Neural progenitor cell (in vitro differentiated cells): ENCODE data around the gene TOMM40. TPM values are rescaled to one million over a fixed set of nuclear protein-coding genes. Genes with fewer than 3 reads are reported as not detected.
"Not testable (repeated sequence)": the region's sequence is repeated elsewhere in the genome, so short reads cannot be mapped to it uniquely, and the experiment has no call there.

Experiments
- DNase-seq: peaks from one replicate; pipeline ENCODE4 v3.0.0-alpha.2; 2016; ENCODE audit warnings: low spot score
- H2AFZ ChIP-seq: fragments of 200-600 bp; sonication (generic); replicated peaks from 2 replicates; pipeline ENCODE4 v1.6.1; 2016; ENCODE audit warnings: antibody characterized with exemption
- H3F3A ChIP-seq: fragments of 200-600 bp; sonication (generic); 2 replicates; pipeline ENCODE4 v1.6.1; 2016; ENCODE audit warnings: antibody characterized with exemption, low read depth
- H3K27ac ChIP-seq: fragments of 200-600 bp; sonication (generic); 2 replicates; pipeline ENCODE4 v1.5.1; 2016; ENCODE audit warnings: mild to moderate bottlenecking
- H3K27me3 ChIP-seq: fragments of 200-600 bp; sonication (generic); 2 replicates; pipeline ENCODE4 v1.6.1; 2016; ENCODE audit warnings: mild to moderate bottlenecking, moderate library complexity
- H3K36me3 ChIP-seq: fragments of 200-600 bp; sonication (generic); 2 replicates; pipeline ENCODE4 v1.5.1; 2016
- H3K4me1 ChIP-seq: fragments of 200-600 bp; sonication (generic); 2 replicates; pipeline ENCODE4 v1.6.1; 2016; ENCODE audit warnings: mixed run types
- H3K4me2 ChIP-seq: fragments of 200-600 bp; sonication (generic); 2 replicates; pipeline ENCODE4 v1.6.1; 2016
- H3K4me3 ChIP-seq: fragments of 200-600 bp; sonication (generic); 2 replicates; pipeline ENCODE4 v1.5.1; 2016
- H3K79me2 ChIP-seq: fragments of 200-600 bp; sonication (generic); 2 replicates; pipeline ENCODE4 v1.6.1; 2016; ENCODE audit warnings: low read depth
- H3K9ac ChIP-seq: fragments of 200-600 bp; sonication (generic); 2 replicates; pipeline ENCODE4 v1.6.1; 2016
- H3K9me3 ChIP-seq: fragments of 200-600 bp; sonication (generic); 2 replicates; pipeline ENCODE4 v1.5.1; 2016; ENCODE audit warnings: low read depth
- H4K20me1 ChIP-seq: fragments of 200-600 bp; sonication (generic); 2 replicates; pipeline ENCODE4 v1.6.1; 2016; ENCODE audit warnings: low read depth
- H3K27ac Mint-ChIP-seq: 3 replicates; pipeline ENCODE4 v1.8.0; 2021; ENCODE audit warnings: mixed read lengths
- H3K27me3 Mint-ChIP-seq: 2 replicates; pipeline ENCODE4 v1.8.0; 2022; ENCODE audit warnings: low read depth, mild to moderate bottlenecking, inconsistent platforms, moderate library complexity, mixed read lengths; ENCODE audit not compliant: insufficient read depth
- H3K36me3 Mint-ChIP-seq: 3 replicates; pipeline ENCODE4 v1.8.0; 2021; ENCODE audit warnings: mixed read lengths
- H3K4me1 Mint-ChIP-seq: 3 replicates; pipeline ENCODE4 v1.8.0; 2021; ENCODE audit warnings: mixed read lengths
- H3K4me3 Mint-ChIP-seq: 3 replicates; pipeline ENCODE4 v1.8.0; 2021; ENCODE audit warnings: mild to moderate bottlenecking, moderate library complexity, mixed read lengths
- H3K9me3 Mint-ChIP-seq: 3 replicates; pipeline ENCODE4 v1.8.0; 2020; ENCODE audit warnings: mixed read lengths
- EZH2 ChIP-seq: fragments of 200-600 bp; sonication (generic); IDR thresholded peaks from 2 replicates; pipeline ENCODE4 v1.6.1; 2017; ENCODE audit warnings: antibody characterized with exemption, mild to moderate bottlenecking, moderate library complexity
- EZH2phosphoT487 ChIP-seq: fragments of 200-600 bp; sonication (generic); IDR thresholded peaks from 2 replicates; pipeline ENCODE4 v1.6.1; 2017; ENCODE audit warnings: antibody characterized with exemption
- total RNA-seq: library from RNA; depleted of rRNA; stranded (reverse); fragments of >200 nt; gene quantifications from 2 replicates; pipeline ENCODE4 v1.2.3, GENCODE V29; 2015; ENCODE audit warnings: low replicate concordance
- TF ChIP-seq, protein P1 (sequence below): fragments of 200-600 bp; sonication (generic); IDR thresholded peaks from 2 replicates; pipeline ENCODE4 v1.5.1; 2017; ENCODE audit warnings: antibody characterized with exemption, mild to moderate bottlenecking

Gene TOMM40
- total RNA-seq, 1 donor from 2014 or later = 30.1 TPM

DNA sequence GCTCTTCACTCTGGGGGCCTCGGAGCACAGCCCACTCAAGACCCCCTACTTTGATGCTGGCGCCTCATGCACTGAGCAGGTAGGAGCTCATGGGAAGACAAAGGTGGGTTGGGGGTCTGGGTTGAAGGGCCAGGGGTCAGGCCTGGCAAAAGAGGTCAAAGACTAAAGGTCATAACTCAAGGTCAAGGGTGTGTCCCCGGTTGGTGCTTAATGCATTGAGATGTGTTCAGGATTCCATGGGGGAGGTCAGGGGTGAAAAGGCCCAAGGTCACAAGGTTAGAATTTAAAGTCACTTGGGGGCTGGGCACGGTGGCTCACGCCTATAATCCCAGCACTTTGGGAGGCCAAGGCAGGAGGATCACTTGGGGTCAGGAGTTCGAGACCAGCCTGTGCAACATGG, 4.9 kb upstream of the TOMM40 start:
- H4K20me1 ChIP-seq = peaks cover under 1% of the 10 kb centered on the region
- H3K9ac ChIP-seq = no peak overlapping the region
- H3K4me3 ChIP-seq = no peak overlapping the region
- H3K27me3 Mint-ChIP-seq = peaks cover 4% of the 10 kb centered on the region
- H3K27ac ChIP-seq = no peak overlapping the region
- H3K4me1 ChIP-seq = no peaks in the 10 kb centered on the region
- no peaks in the 10 kb centered on the region for H3K9me3 Mint-ChIP-seq
- no peaks in the 10 kb centered on the region for H3K36me3 ChIP-seq
- H3K79me2 ChIP-seq = no peaks in the 10 kb centered on the region
- H3K4me3 Mint-ChIP-seq = peak overlapping the region; percentile 8
- peaks cover 16% of the 10 kb centered on the region for H3K36me3 Mint-ChIP-seq
- no peak overlapping the region for H3K4me2 ChIP-seq
- no peak for DNase-seq
- no peaks in the 10 kb centered on the region for H3K9me3 ChIP-seq
- TF ChIP-seq EZH2 (no peak), EZH2phosphoT487 (no peak)
- TF ChIP-seq, protein P1, sequence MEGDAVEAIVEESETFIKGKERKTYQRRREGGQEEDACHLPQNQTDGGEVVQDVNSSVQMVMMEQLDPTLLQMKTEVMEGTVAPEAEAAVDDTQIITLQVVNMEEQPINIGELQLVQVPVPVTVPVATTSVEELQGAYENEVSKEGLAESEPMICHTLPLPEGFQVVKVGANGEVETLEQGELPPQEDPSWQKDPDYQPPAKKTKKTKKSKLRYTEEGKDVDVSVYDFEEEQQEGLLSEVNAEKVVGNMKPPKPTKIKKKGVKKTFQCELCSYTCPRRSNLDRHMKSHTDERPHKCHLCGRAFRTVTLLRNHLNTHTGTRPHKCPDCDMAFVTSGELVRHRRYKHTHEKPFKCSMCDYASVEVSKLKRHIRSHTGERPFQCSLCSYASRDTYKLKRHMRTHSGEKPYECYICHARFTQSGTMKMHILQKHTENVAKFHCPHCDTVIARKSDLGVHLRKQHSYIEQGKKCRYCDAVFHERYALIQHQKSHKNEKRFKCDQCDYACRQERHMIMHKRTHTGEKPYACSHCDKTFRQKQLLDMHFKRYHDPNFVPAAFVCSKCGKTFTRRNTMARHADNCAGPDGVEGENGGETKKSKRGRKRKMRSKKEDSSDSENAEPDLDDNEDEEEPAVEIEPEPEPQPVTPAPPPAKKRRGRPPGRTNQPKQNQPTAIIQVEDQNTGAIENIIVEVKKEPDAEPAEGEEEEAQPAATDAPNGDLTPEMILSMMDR = no peak
- no peaks in the 10 kb centered on the region for H3K27me3 ChIP-seq
- H2AFZ ChIP-seq = no peak overlapping the region
- H3K27ac Mint-ChIP-seq = no peak overlapping the region
- peaks cover 8% of the 10 kb centered on the region for H3K4me1 Mint-ChIP-seq
- peaks cover 15% of the 10 kb centered on the region for H3F3A ChIP-seq

DNA sequence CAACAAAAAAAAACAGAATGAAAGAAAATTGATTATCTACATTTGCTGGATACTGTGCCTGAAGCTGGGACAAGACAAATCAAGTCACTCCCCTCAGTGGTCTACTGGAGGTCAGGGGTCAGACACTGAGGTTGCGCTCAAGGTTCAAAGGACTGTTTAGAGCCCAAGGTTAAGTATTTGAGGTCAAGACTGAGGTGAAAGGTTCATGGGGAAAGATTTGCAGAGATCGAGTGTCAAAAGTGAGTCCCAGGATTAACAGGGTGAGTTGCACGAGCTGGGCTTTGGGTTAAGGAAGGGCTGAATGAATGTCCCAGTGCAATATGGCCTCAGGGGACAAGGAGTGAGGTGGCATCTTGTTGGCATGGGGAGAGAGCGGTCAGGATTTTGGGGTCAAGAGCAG, 3.4 kb upstream of the TOMM40 start:
- Mint-ChIP-seq H3K4me3 (no peak overlapping the region), H3K36me3 (peaks cover 20% of the 10 kb centered on the region)
- no peaks in the 10 kb centered on the region for H3K9me3 ChIP-seq

DNA sequence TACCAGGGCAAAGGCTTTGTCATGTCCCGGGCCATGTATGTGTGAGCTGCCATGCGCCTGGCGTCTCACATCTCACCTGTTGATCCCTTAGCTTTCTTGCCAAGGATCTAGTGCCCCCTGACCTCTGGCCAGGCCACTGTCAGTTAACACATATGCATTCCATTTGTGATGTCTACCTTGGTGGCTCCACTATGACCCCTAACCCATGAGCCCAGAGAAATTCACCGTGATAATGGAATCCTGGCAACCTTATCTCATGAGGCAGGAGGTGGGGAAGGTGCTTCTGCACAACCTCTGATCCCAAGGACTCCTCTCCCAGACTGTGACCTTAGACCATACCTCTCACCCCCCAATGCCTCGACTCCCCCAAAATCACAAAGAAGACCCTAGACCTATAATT, 2.7 kb upstream of the TOMM40 start:
- peaks cover 15% of the 10 kb centered on the region for H4K20me1 ChIP-seq
- H3K27ac Mint-ChIP-seq, H3K4me3 Mint-ChIP-seq, H3K4me1 ChIP-seq, H3K27me3 Mint-ChIP-seq, H3K27ac ChIP-seq, H3K4me3 ChIP-seq, H3K36me3 ChIP-seq, H3K4me2 ChIP-seq, DNase-seq, H3K9me3 Mint-ChIP-seq, H3K9me3 ChIP-seq, H2AFZ ChIP-seq, H3K9ac ChIP-seq, H3K27me3 ChIP-seq: not testable (repeated sequence)
- Mint-ChIP-seq H3K4me1 (peaks cover 24% of the 10 kb centered on the region), H3K36me3 (peaks cover 24% of the 10 kb centered on the region)
- peaks cover 22% of the 10 kb centered on the region for H3K79me2 ChIP-seq
- H3F3A ChIP-seq = peaks cover 24% of the 10 kb centered on the region

More for the DNA sequence above, 3.4 kb upstream of the TOMM40 start:
- Histone ChIP-seq H4K20me1 (peaks cover 13% of the 10 kb centered on the region), H3K36me3 (no peaks in the 10 kb centered on the region), H3F3A (peaks cover 24% of the 10 kb centered on the region), H3K4me2 (no peak overlapping the region), H3K27me3 (no peaks in the 10 kb centered on the region), H3K27ac (no peak overlapping the region), H3K79me2 (peaks cover 15% of the 10 kb centered on the region), H3K4me3 (no peak overlapping the region), H3K9ac (no peak overlapping the region), H2AFZ (no peak overlapping the region), H3K4me1 (peaks cover 8% of the 10 kb centered on the region)
- Mint-ChIP-seq H3K9me3 (no peaks in the 10 kb centered on the region), H3K4me1 (peaks cover 19% of the 10 kb centered on the region), H3K27ac (no peak overlapping the region), H3K27me3 (peaks cover 4% of the 10 kb centered on the region)
- TF ChIP-seq EZH2phosphoT487 (no peak), EZH2 (no peak)
- TF ChIP-seq, protein P1 = no peak
- DNase-seq = no peak

DNA sequence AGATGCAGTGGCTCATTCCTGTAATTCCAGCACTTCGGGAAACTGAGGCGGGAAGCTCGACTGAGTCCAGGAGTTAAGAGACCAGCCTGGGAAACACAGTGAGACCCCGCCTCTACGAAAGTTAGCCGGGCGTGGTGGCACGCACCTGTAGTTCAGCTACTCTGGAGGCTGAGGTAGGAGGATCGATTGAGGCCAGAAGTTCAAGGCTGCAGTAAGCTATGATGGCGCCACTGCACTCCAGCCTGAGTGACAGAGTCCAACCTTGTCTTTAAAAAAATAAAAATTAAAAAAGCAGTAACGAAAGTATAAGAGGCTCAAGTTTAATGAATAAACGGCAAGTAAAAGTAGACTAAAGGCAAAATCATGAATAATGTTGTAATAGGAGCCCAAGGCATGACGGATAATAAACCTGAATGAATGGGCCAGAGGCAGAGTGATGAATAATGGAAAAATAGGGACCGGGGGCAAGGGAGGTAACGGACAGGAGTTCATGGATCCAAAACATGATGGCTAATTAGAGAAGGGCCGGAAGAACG, 1.2 kb upstream of the TOMM40 start:
- TF ChIP-seq, protein P1 = no peak
- no peak for TF ChIP-seq EZH2
- no peak for TF ChIP-seq EZH2phosphoT487
- Histone ChIP-seq H2AFZ (no peak overlapping the region), H4K20me1 (peaks cover 15% of the 10 kb centered on the region), H3K4me2 (peak overlapping the region; percentile 80), H3K36me3 (no peaks in the 10 kb centered on the region), H3K79me2 (peaks cover 29% of the 10 kb centered on the region), H3K9ac (peak overlapping the region; percentile 42), H3F3A (peaks cover 24% of the 10 kb centered on the region), H3K27ac (peak overlapping the region; percentile 76), H3K9me3 (no peaks in the 10 kb centered on the region), H3K4me1 (peaks cover 8% of the 10 kb centered on the region), H3K4me3 (peak overlapping the region; percentile 50), H3K27me3 (no peaks in the 10 kb centered on the region)
- H3K4me3 Mint-ChIP-seq = peak overlapping the region; percentile 85
- DNase-seq = no peak
- peaks cover 25% of the 10 kb centered on the region for H3K36me3 Mint-ChIP-seq
- H3K27ac Mint-ChIP-seq = peak overlapping the region; percentile 2
- peaks cover 24% of the 10 kb centered on the region for H3K4me1 Mint-ChIP-seq
- no peaks in the 10 kb centered on the region for H3K27me3 Mint-ChIP-seq
- no peaks in the 10 kb centered on the region for H3K9me3 Mint-ChIP-seq
